Measurements from ENCODE around the gene ACSL5.

DNA sequence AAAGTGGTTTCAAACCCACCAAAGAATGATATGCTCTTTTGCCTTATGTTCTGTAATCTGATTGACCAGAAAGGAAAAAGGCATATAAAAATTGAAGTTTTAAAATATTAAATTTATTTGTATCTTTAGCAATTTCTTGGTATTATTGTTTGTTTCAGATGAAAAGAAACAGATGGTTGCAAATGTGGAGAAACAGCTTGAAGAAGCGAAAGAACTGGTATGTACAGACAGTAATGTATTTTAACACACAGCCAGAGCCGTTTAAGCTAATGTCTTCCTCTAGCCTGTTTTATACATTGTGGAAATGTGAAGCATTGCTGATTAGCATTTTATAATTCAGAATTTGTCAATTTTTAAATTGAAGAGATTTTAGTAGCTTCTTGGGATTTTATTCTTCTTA is 86.5 kb downstream of the ACSL5 start:
- no peak for TF ChIP-seq CTCF (conservative IDR thresholded peaks at IDR 0.05; ENCODE audit: low read depth, low read length)
- TF ChIP-seq EZH2 (IDR thresholded peaks at IDR 0.05; ENCODE audit: low read length, unreplicated experiment) = no peak
- no peak for TF ChIP-seq EZH2phosphoT487 (IDR thresholded peaks at IDR 0.05; ENCODE audit: borderline replicate concordance, low read length)

Measured in PC-3 (cell line).